ENCODE measurements around the gene ORM2. TPM values are rescaled to one million over a fixed set of nuclear protein-coding genes. Genes with fewer than 3 reads are reported as not detected.

ORM2 gene
- total RNA-seq, 4 donors from 2014 or later, result 6.3 to 15.6 TPM; not detected in 2

- H3K27ac ChIP-seq, result no peak overlapping the region
- no peak overlapping the region for H3K4me3 ChIP-seq
- DNase-seq, result no peak
- intact Hi-C loops (cut with DNase I; ENCODE audit: low total_unique reads) (no loop called here), in situ Hi-C loops (cut with MboI; ENCODE audit: low sequenced_read_pairs in 4 of 4) (no loop called here)
- TF ChIP-seq POLR2A (IDR thresholded peaks at IDR 0.05), result no peak
- TF ChIP-seq CTCF (IDR thresholded peaks at IDR 0.05 in 4 of 5, conservative IDR thresholded peaks at IDR 0.05 in 1 of 5), result no peak
- ATAC-seq, result no peak
- H3K9me3 ChIP-seq, result no peaks in the 10 kb centered on the region
- no peaks in the 10 kb centered on the region for H3K4me1 ChIP-seq
- no peaks in the 10 kb centered on the region for H3K36me3 ChIP-seq
- H3K27me3 ChIP-seq, result no peaks in the 10 kb centered on the region
Observed at GRCh38 chr9:114365194-114365593, 35.5 kb downstream of the ORM2 start.

- in situ Hi-C loops (cut with MboI; ENCODE audit: low sequenced_read_pairs in 4 of 4) (no loop called here), intact Hi-C loops (cut with DNase I; ENCODE audit: low total_unique reads) (no loop called here)
- ATAC-seq (no peak), DNase-seq (no peak)
- Histone ChIP-seq H3K4me1 (no peaks in the 10 kb centered on the region), H3K27ac (peak overlapping the region in 2 of 4 donors; percentile 13 to 25), H3K27me3 (no peaks in the 10 kb centered on the region), H3K4me3 (no peak overlapping the region), H3K9me3 (no peaks in the 10 kb centered on the region), H3K36me3 (no peaks in the 10 kb centered on the region)
- TF ChIP-seq CTCF (IDR thresholded peaks at IDR 0.05 in 4 of 5, conservative IDR thresholded peaks at IDR 0.05 in 1 of 5) (no peak), POLR2A (IDR thresholded peaks at IDR 0.05) (no peak)
Observed at GRCh38 chr9:114366334-114367128, 36.9 kb downstream of the ORM2 start.

GRCh38 chr9:114367366-114367765, 37.7 kb downstream of the ORM2 start:
- intact Hi-C loops (cut with DNase I; ENCODE audit: low total_unique reads) (no loop called here), in situ Hi-C loops (cut with MboI; ENCODE audit: low sequenced_read_pairs in 4 of 4) (no loop called here)
- Histone ChIP-seq H3K4me1 (peaks cover 0 to 1% of the 10 kb centered on the region in 2 donors), H3K36me3 (no peaks in the 10 kb centered on the region), H3K9me3 (no peaks in the 10 kb centered on the region), H3K4me3 (no peak overlapping the region), H3K27ac (peak overlapping the region in 1 of 4 donors; percentile 13), H3K27me3 (no peaks in the 10 kb centered on the region)
- DNase-seq, result no peak
- TF ChIP-seq POLR2A (IDR thresholded peaks at IDR 0.05) (no peak), CTCF (IDR thresholded peaks at IDR 0.05 in 4 of 5, conservative IDR thresholded peaks at IDR 0.05 in 1 of 5) (no peak)
- no peak for ATAC-seq

GRCh38 chr9:114367772-114368569, 38.3 kb downstream of the ORM2 start:
- no peak overlapping the region for H3K4me3 ChIP-seq
- H3K27ac ChIP-seq, result no peak overlapping the region
- DNase-seq, result no peak
- no peaks in the 10 kb centered on the region for H3K27me3 ChIP-seq
- H3K36me3 ChIP-seq, result no peaks in the 10 kb centered on the region
- in situ Hi-C loops (cut with MboI; ENCODE audit: low sequenced_read_pairs in 4 of 4), result no loop called here
- no peaks in the 10 kb centered on the region for H3K9me3 ChIP-seq
- intact Hi-C loops (cut with DNase I; ENCODE audit: low total_unique reads), result no loop called here
- TF ChIP-seq POLR2A (IDR thresholded peaks at IDR 0.05) (no peak), CTCF (IDR thresholded peaks at IDR 0.05 in 4 of 5, conservative IDR thresholded peaks at IDR 0.05 in 1 of 5) (no peak)
- ATAC-seq, result no peak
- peaks cover 0 to 5% of the 10 kb centered on the region in 2 donors for H3K4me1 ChIP-seq
